Caco-2 (cell line): ENCODE data around the gene EXTL1. TPM values are rescaled to one million over a fixed set of nuclear protein-coding genes. Genes with fewer than 3 reads are reported as not detected.

ENCODE experiments used
- BruUV-seq: library from RNA; stranded (reverse); fragments of 400-500 nt; replicated peaks from 2 replicates; lab custom pipeline; 2021; lab: Mats Ljungman, UMichigan
- CTCF ChIA-PET: fragments of 300-600 bp; sonication (Branson Sonifier 250); formaldehyde crosslinking; loops from one replicate; lab custom pipeline; 2022; ENCODE audit warnings: antibody characterized with exemption; lab: Charles Lee
- POLR2A ChIA-PET: fragments of 300-600 bp; sonication (Branson Sonifier 250); formaldehyde crosslinking; loops from one replicate; lab custom pipeline; 2022; ENCODE audit warnings: antibody characterized with exemption; lab: Charles Lee
- DNase-seq, 2 experiments: peaks; one replicate each; pipeline versions ENCODE4 v3.0.0 to v3.0.0-alpha.2; 2020 to 2022
- H3K27me3 ChIP-seq: replicated peaks from 2 replicates; pipeline ENCODE4 v1.6.0; 2011; ENCODE audit warnings: low read length; ENCODE audit not compliant: control insufficient read depth, insufficient read depth
- H3K36me3 ChIP-seq: 2 replicates; pipeline ENCODE4 v1.5.1; 2011; ENCODE audit warnings: low read length; ENCODE audit not compliant: control insufficient read depth, insufficient read depth
- H3K4me1 ChIP-seq: fragments of 250-450 bp; sonication (Bioruptor Pico); 2 replicates; pipeline ENCODE4 v1.5.1; 2020; ENCODE audit warnings: mild to moderate bottlenecking
- H3K4me3 ChIP-seq: 2 replicates; pipeline ENCODE4 v1.5.1; 2011; ENCODE audit warnings: low read depth, mild to moderate bottlenecking, control low read depth, low read length
- H3K9me3 ChIP-seq: fragments of 250-450 bp; sonication (Bioruptor Pico); 2 replicates; pipeline ENCODE4 v1.5.1; 2020; ENCODE audit warnings: mild to moderate bottlenecking, moderate library complexity
- H3K27ac Mint-ChIP-seq: one replicate; pipeline ENCODE4 v1.8.0; 2022; ENCODE audit warnings: mixed read lengths; ENCODE audit not compliant: unreplicated experiment
- H3K27me3 Mint-ChIP-seq: one replicate; pipeline ENCODE4 v1.8.0; 2022; ENCODE audit warnings: mixed read lengths; ENCODE audit not compliant: insufficient read depth, unreplicated experiment
- H3K36me3 Mint-ChIP-seq: one replicate; pipeline ENCODE4 v1.8.0; 2022; ENCODE audit warnings: mild to moderate bottlenecking, mixed read lengths; ENCODE audit not compliant: insufficient read depth, unreplicated experiment
- H3K4me1 Mint-ChIP-seq: one replicate; pipeline ENCODE4 v1.8.0; 2022; ENCODE audit warnings: low read depth, mixed read lengths; ENCODE audit not compliant: unreplicated experiment
- H3K4me3 Mint-ChIP-seq: one replicate; pipeline ENCODE4 v1.8.0; 2022; ENCODE audit warnings: mild to moderate bottlenecking, moderate library complexity, mixed read lengths; ENCODE audit not compliant: unreplicated experiment
- H3K9me3 Mint-ChIP-seq: one replicate; pipeline ENCODE4 v1.8.0; 2022; ENCODE audit warnings: mixed read lengths; ENCODE audit not compliant: unreplicated experiment
- CTCF ChIP-seq, 2 experiments: fragments of 200-600 bp in 1 of 2; IDR thresholded peaks; 1 replicate in 1 of 2; 2 replicates in 1 of 2; pipeline versions ENCODE4 v1.5.1 to v1.8.0; 2011 to 2022; ENCODE audit warnings: antibody characterized with exemption in 1 of 2, control low read depth in 1 of 2, inconsistent platforms in 1 of 2, low read depth in 1 of 2, low read length in 1 of 2, mild to moderate bottlenecking in 1 of 2, moderate library complexity in 1 of 2; ENCODE audit not compliant: insufficient read depth in 1 of 2, severe bottlenecking in 1 of 2, unreplicated experiment in 1 of 2
- intact Hi-C: fragments of 100-400 bp; cut with micrococcal nuclease; formaldehyde crosslinking; loops from one replicate; pipeline ENCODE4 v1.10.0; 2022; ENCODE audit not compliant: unreplicated experiment
- total RNA-seq: library from RNA; stranded (reverse); gene quantifications from 2 replicates; pipeline ENCODE4 v1.2.3, GENCODE V29; 2022

EXTL1 gene
- total RNA-seq, 1 experiment from 2014 or later: 0.34 TPM

DNA sequence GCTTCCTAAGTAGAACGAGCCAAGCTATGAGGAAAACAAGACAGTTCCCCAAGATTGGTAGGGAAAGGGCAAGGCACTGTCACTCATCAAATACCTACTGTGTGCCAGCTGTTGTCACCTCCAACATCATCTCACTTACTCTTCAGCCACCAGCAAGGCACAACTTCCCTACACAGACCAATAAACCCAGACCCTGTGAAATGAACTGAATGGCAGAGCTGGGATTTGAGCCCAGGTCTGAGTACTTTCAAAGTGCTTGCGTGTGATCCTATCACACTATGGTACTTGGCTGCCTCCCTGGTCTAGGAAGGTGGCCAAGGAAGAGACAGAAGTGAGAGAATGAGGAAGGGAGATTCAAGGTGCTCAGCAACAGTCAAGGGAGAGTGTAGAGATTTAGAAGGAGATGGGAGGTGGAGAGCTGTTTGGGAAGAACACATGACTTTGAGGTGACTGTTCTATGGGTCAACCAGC is 62.6 kb downstream of the EXTL1 start:
- no peaks in the 10 kb centered on the region for H3K27me3 Mint-ChIP-seq
- H3K9me3 Mint-ChIP-seq: no peaks in the 10 kb centered on the region
- no peaks in the 10 kb centered on the region for H3K9me3 ChIP-seq
- TF ChIP-seq CTCF (IDR thresholded peaks at IDR 0.05; ENCODE audit: insufficient read depth in 1 of 2, low read depth in 1 of 2, low read length in 1 of 2, severe bottlenecking in 1 of 2, unreplicated experiment in 1 of 2): no peak
- H3K4me1 ChIP-seq: peaks cover 25% of the 10 kb centered on the region
- H3K27ac Mint-ChIP-seq: no peak overlapping the region
- no peaks in the 10 kb centered on the region for H3K36me3 ChIP-seq
- no peak overlapping the region for H3K4me3 ChIP-seq
- H3K27me3 ChIP-seq: no peaks in the 10 kb centered on the region
- peaks cover 6% of the 10 kb centered on the region for H3K4me1 Mint-ChIP-seq
- DNase-seq: no peak
- ChIA-PET POLR2A (no interaction called here), CTCF (interaction anchor here (0.6 kb wide), 1 partner anchor 25 kb away, joined by 4 read pairs; no protein-coding TSS in a partner anchor)
- H3K4me3 Mint-ChIP-seq: no peak overlapping the region
- H3K36me3 Mint-ChIP-seq: no peaks in the 10 kb centered on the region
- intact Hi-C loops: no loop called here
- no TSS peak for BruUV-seq

DNA sequence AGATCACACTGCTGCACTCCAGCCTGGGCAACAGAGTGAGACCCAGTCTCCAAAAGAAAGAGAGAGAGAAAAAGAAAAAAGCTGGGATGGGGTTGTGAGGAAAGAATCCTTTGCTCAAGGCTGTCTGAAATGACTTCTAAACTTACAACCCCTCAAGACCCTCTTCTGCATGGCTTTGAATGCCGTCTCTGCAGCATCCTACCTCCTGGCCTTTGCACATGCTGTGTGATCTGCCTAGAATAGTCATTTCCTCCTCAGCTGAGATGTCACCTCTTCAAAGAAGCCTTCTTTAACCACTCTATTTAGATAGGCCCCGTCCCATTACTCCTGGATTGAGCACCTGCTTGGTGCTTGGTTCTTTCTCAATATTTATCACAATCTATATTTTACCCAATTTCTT is 63.3 kb downstream of the EXTL1 start:
- BruUV-seq: no TSS peak
- no peak overlapping the region for H3K4me3 Mint-ChIP-seq
- Histone ChIP-seq H3K9me3 (no peaks in the 10 kb centered on the region), H3K4me3 (no peak overlapping the region), H3K27me3 (no peaks in the 10 kb centered on the region), H3K36me3 (no peaks in the 10 kb centered on the region), H3K4me1 (peaks cover 17% of the 10 kb centered on the region)
- no peaks in the 10 kb centered on the region for H3K36me3 Mint-ChIP-seq
- CTCF ChIA-PET: no interaction called here
- no peaks in the 10 kb centered on the region for H3K27me3 Mint-ChIP-seq
- peaks cover 6% of the 10 kb centered on the region for H3K4me1 Mint-ChIP-seq
- H3K27ac Mint-ChIP-seq: no peak overlapping the region
- intact Hi-C loops: no loop called here
- no peak for DNase-seq
- no peak for TF ChIP-seq CTCF (IDR thresholded peaks at IDR 0.05; ENCODE audit: insufficient read depth in 1 of 2, low read depth in 1 of 2, low read length in 1 of 2, severe bottlenecking in 1 of 2, unreplicated experiment in 1 of 2)
- POLR2A ChIA-PET: no interaction called here
- no peaks in the 10 kb centered on the region for H3K9me3 Mint-ChIP-seq

Other genes starting within 250 kb of the EXTL1 start
- gene SELENON, start 221.6 kb upstream of the EXTL1 start, total RNA-seq: 58.3 and 60.6 TPM in 2 replicates
- 23.5 and 26.2 TPM in 2 replicates for gene MTFR1L, start 201.8 kb upstream of the EXTL1 start, total RNA-seq
- gene AUNIP, start 162.3 kb upstream of the EXTL1 start, total RNA-seq: 12.3 and 16.8 TPM in 2 replicates
- 22.3 and 26.0 TPM in 2 replicates for gene PAQR7, start 146.1 kb upstream of the EXTL1 start, total RNA-seq
- 188 and 207 TPM in 2 replicates for gene STMN1, start 115.4 kb upstream of the EXTL1 start, total RNA-seq
- 8.0 and 11.1 TPM in 2 replicates for gene PAFAH2, start 23.7 kb upstream of the EXTL1 start, total RNA-seq
- gene SLC30A2, start 24.3 kb downstream of the EXTL1 start, total RNA-seq: 1.1 and 3.0 TPM in 2 replicates
- not detected in 2 replicates for gene TRIM63, start 45.9 kb downstream of the EXTL1 start, total RNA-seq
- 5.5 and 6.0 TPM in 2 replicates for gene PDIK1L, start 90.0 kb downstream of the EXTL1 start, total RNA-seq
- 0.12 and 0.16 TPM in 2 replicates for gene FAM110D, start 137.3 kb downstream of the EXTL1 start, total RNA-seq
- gene C1orf232, start 147.2 kb downstream of the EXTL1 start, total RNA-seq: not detected in 2 replicates
- 50.0 and 50.8 TPM in 2 replicates for gene ZNF593, start 148.1 kb downstream of the EXTL1 start, total RNA-seq
- 0.45 TPM in 1 of 2 replicates, not detected in the other for gene ZNF593OS, start 150.1 kb downstream of the EXTL1 start, total RNA-seq
- 15.6 and 16.1 TPM in 2 replicates for gene CNKSR1, start 155.7 kb downstream of the EXTL1 start, total RNA-seq
- 0.20 TPM in 1 of 2 replicates, not detected in the other for gene CATSPER4, start 168.8 kb downstream of the EXTL1 start, total RNA-seq
- gene CEP85, start 212.4 kb downstream of the EXTL1 start, total RNA-seq: 19.7 and 22.4 TPM in 2 replicates